ENCODE results near the gene DMWD.

Gene DMWD

DNA sequence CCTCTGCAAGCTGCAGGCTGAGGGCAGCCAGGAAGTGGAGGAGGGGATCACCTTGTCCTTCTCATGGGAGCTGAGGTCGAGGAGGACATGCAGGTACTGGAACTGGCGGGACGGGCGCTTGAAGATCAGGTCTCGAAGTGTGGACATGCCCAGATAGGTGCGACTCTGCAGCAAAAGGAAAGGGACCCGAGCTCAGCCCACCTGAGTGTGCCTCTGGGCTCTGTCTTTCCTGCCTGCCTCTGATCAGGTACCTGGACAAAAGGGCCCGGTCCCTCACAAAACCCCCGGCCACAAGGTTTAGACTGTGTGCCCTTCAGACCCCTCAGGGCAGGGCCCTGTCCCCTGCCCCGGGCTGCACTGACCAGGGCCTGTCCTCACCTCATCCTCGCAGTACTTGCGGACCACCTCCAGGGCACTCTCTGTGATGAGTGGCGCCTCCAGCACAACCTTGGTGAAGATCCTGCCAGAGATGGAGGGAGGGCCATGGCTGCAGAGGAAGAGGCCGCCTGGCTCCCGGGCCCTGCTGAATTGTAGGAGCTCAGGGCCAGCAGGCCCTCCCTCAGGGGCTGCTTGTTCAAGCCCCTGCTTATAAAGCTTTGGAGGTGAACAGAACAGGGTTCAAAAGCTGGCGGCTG, 34.9 kb upstream of the DMWD start:
- no peak overlapping the region for H3K4me3 ChIP-seq (ENCODE audit: low read depth, low read length)
- ChIA-PET POLR2A (interaction anchor here (0.6 kb wide), 1 partner anchor 58 kb away, joined by 3 read pairs; no protein-coding TSS in a partner anchor), CTCF (interaction anchor here (0.9 to 15.5 kb wide), 3 partner anchors 10 to 28 kb away, joined by 3 to 231 read pairs (median 3); partner anchors contain the start of gene RSPH6A)
- DNase-seq (ENCODE audit: low read depth, low spot score), result no peak
- TF ChIP-seq, protein P1, sequence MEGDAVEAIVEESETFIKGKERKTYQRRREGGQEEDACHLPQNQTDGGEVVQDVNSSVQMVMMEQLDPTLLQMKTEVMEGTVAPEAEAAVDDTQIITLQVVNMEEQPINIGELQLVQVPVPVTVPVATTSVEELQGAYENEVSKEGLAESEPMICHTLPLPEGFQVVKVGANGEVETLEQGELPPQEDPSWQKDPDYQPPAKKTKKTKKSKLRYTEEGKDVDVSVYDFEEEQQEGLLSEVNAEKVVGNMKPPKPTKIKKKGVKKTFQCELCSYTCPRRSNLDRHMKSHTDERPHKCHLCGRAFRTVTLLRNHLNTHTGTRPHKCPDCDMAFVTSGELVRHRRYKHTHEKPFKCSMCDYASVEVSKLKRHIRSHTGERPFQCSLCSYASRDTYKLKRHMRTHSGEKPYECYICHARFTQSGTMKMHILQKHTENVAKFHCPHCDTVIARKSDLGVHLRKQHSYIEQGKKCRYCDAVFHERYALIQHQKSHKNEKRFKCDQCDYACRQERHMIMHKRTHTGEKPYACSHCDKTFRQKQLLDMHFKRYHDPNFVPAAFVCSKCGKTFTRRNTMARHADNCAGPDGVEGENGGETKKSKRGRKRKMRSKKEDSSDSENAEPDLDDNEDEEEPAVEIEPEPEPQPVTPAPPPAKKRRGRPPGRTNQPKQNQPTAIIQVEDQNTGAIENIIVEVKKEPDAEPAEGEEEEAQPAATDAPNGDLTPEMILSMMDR (IDR thresholded peaks at IDR 0.05; ENCODE audit: insufficient read depth, low read length, missing control alignments), result no peak

- ChIA-PET CTCF (interaction anchor here (1.4 to 15.5 kb wide), 2 partner anchors 10 to 27 kb away, joined by 3 to 231 read pairs; partner anchors contain the start of gene RSPH6A), POLR2A (no interaction called here)
- H3K4me3 ChIP-seq (ENCODE audit: low read depth, low read length), result no peak overlapping the region
- TF ChIP-seq, protein P1 (IDR thresholded peaks at IDR 0.05; ENCODE audit: insufficient read depth, low read length, missing control alignments), result no peak
- no peak for DNase-seq (ENCODE audit: low read depth, low spot score)
These were observed 34.3 kb upstream of the DMWD start for GRCh38 chr19:45826934-45827333.

DNA sequence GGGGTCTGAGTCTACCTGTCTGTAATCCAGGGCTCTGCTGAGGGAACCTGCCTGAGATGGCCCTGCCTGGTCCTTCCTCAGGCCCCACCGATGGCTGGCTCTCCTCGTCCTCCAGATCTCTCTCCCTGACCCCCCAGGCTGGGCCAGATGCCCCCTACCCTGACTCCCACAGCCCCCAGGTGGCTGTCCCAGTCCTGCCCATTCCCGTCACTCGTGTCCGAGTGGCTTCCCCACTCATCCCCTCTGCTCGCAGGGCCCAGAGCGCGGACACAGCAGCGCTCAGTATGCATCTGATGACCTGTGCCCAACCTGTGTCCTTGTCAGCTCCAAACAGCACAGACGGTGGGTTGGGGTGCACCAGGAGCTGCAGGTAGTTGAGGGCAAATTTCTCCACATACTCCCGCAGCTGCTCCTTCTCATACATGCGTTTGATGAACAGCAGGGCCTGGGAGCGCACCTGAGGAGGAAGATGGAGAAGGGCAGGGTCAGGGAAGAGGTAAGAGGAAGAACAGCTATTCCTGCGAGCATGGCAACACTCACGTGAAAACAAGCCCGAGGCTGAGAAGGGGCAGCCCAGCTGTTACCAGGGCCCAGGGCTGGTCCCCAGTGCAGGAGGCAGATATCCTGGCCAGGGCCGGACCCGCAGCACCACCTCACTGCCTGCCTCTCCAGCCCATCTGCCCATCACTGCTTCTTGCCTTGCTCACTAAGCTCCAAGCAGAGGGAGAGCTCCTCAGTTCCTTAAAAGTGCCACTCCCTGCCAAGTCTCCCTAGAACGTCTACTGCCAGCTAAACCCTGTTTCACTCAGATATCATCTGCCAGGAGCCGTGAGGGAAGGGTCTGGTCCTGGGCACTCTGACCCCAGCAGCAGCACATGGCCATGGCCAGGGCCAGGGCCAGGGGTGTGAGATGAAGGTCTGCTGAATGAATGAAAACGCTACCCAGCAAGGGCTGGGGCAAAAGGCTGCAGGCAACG, 33.6 kb upstream of the DMWD start:
- DNase-seq (ENCODE audit: low read depth, low spot score), result no peak
- POLR2A ChIA-PET, result no interaction called here
- CTCF ChIA-PET, result interaction anchor here (1.4 to 15.5 kb wide), 3 partner anchors 9 to 27 kb away, joined by 3 to 231 read pairs (median 5); partner anchors contain the start of gene RSPH6A

DNA sequence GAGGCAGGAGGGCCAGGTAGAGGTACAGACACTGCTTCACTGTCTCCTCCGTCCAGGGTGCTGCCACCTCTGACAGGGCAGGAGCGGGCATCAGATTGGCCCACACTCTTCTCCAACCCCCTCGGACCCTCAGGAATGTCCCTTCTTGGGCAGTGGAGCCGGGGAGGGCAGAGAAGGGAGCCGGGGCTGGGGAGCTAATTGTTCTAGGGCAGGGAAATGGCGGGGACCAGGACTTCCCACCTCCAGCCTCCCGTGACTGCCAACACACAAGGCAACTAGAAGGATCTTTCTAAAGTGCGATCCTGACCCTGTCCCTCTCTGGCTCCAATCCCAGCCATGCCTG, 32.6 kb upstream of the DMWD start:
- POLR2A ChIA-PET, result no interaction called here

More for the DNA sequence above, 33.6 kb upstream of the DMWD start:
- TF ChIP-seq, protein P1 (IDR thresholded peaks at IDR 0.05; ENCODE audit: insufficient read depth, low read length, missing control alignments), result no peak
- H3K4me3 ChIP-seq (ENCODE audit: low read depth, low read length), result no peak overlapping the region

DNA sequence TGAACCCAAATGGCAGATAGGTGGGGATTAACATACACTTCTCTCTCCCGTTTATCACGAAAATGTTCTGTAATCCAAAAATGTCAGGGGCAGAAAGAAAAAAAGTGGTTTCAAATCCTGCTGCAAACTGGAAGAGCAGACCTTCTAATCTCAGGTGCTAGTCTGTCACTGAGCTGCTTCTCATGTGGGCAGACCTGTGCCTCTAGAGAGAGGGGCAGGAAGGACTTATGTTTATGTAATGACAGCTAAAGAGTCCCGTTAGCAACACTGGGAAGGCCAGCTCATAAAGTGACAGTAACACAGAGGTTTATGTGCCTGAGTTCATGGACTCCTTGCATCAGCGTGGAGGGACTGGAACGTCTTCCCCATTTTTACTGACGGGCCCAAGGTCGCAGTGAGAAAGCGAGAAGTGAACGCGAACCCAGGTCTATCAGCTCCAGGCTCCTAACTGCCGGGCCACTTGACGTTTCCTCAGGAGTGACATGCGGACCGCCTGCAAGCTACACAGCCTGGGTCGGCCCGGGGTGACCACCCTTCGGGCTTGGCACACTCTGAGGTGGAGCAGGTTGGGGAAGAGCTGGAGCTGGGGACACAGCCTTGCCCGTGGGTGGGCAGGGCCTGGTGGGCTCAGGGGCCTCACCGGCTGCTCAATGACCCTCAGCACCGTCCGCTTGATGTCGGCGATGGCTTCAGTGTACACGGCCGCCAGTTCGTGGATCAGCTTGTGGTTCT, 32.1 kb upstream of the DMWD start:
- ChIA-PET CTCF (interaction anchor here (0.6 to 15.5 kb wide), 5 partner anchors 8 to 193 kb away, joined by 3 to 231 read pairs (median 5); partner anchors contain the start of gene RSPH6A), POLR2A (no interaction called here)
- no peak for DNase-seq (ENCODE audit: low read depth, low spot score)
- TF ChIP-seq, protein P1 (IDR thresholded peaks at IDR 0.05; ENCODE audit: insufficient read depth, low read length, missing control alignments), result no peak
- H3K4me3 ChIP-seq (ENCODE audit: low read depth, low read length), result no peak overlapping the region

More for the DNA sequence above, 32.6 kb upstream of the DMWD start:
- no peak overlapping the region for H3K4me3 ChIP-seq (ENCODE audit: low read depth, low read length)
- TF ChIP-seq, protein P1 (IDR thresholded peaks at IDR 0.05; ENCODE audit: insufficient read depth, low read length, missing control alignments), result no peak
- no peak for DNase-seq (ENCODE audit: low read depth, low spot score)
- CTCF ChIA-PET, result interaction anchor here (0.6 to 15.5 kb wide), 4 partner anchors 8 to 192 kb away, joined by 3 to 231 read pairs (median 5); partner anchors contain the start of gene RSPH6A

All from AG04449 (cell line).